Cardiac septum (tissue), 1 donor: ENCODE results near the gene ABCG2. TPM values are rescaled to one million over a fixed set of nuclear protein-coding genes. Genes with fewer than 3 reads are reported as not detected.
"Not testable (repeated sequence)": the region's sequence is repeated elsewhere in the genome, so short reads cannot be mapped to it uniquely, and the experiment has no call there.

Experiments
- DNase-seq: peaks from one replicate; pipeline ENCODE4 v3.0.0-alpha.2; 2020; ENCODE audit warnings: low spot score
- intact Hi-C: fragments of 100-400 bp; cut with DNase I; formaldehyde crosslinking; loops from one replicate; pipeline ENCODE4 v1.14.0; 2022
- total RNA-seq: library from RNA; stranded (reverse); fragmentation: NEBNext Ultra II Directional; extraction: Animal tissue kit (Norgen Biotek cat#: 25700); gene quantifications from one replicate; pipeline ENCODE4 v1.2.1, GENCODE V29; 2021
- donor health status: DM: no; HTN: no; CAD: no.

ABCG2 gene
- total RNA-seq, 1 donor from 2014 or later: 4.4 TPM

- DNase-seq: no peak
- intact Hi-C loops: no loop called here
Measured at GRCh38 chr4:88171206-88171605, 12.8 kb upstream of the ABCG2 start.

- intact Hi-C loops: no loop called here
- no peak for DNase-seq
Measured at GRCh38 chr4:88169298-88169697, 10.9 kb upstream of the ABCG2 start.

- DNase-seq: no peak
- intact Hi-C loops: no loop called here
Measured at GRCh38 chr4:88166608-88167007, 8.2 kb upstream of the ABCG2 start.

GRCh38 chr4:88163336-88163735 lies 4.9 kb upstream of the ABCG2 start:
- intact Hi-C loops: no loop called here
- no peak for DNase-seq

GRCh38 chr4:88162626-88163025 lies 4.2 kb upstream of the ABCG2 start:
- DNase-seq: no peak
- intact Hi-C loops: no loop called here

GRCh38 chr4:88159229-88159725 lies 838 bp upstream of the ABCG2 start:
- no peak for DNase-seq
- intact Hi-C loops: no loop called here

- DNase-seq: no peak
- intact Hi-C loops: no loop called here
Measured at GRCh38 chr4:88158038-88158488, 376 bp downstream of the ABCG2 start.

GRCh38 chr4:88152331-88152730 lies 6.1 kb downstream of the ABCG2 start:
- DNase-seq, intact Hi-C loops: not testable (repeated sequence)

- no peak for DNase-seq
- intact Hi-C loops: no loop called here
Measured at GRCh38 chr4:88148560-88148959, 9.9 kb downstream of the ABCG2 start.

GRCh38 chr4:88147799-88148217 lies 10.6 kb downstream of the ABCG2 start:
- DNase-seq: no peak
- intact Hi-C loops: no loop called here

- intact Hi-C loops: no loop called here
- DNase-seq: no peak
Measured at GRCh38 chr4:88146891-88147290, 11.5 kb downstream of the ABCG2 start.

- DNase-seq: no peak
- intact Hi-C loops: no loop called here
Measured at GRCh38 chr4:88144866-88145300, 13.6 kb downstream of the ABCG2 start.

GRCh38 chr4:88144048-88144447 lies 14.4 kb downstream of the ABCG2 start:
- intact Hi-C loops: no loop called here
- no peak for DNase-seq

- intact Hi-C loops: no loop called here
- no peak for DNase-seq
Measured at GRCh38 chr4:88143504-88143903, 14.9 kb downstream of the ABCG2 start.

GRCh38 chr4:88138561-88138960 lies 19.9 kb downstream of the ABCG2 start:
- intact Hi-C loops: no loop called here
- no peak for DNase-seq

GRCh38 chr4:88137112-88137511 lies 21.3 kb downstream of the ABCG2 start:
- intact Hi-C loops: no loop called here
- no peak for DNase-seq

GRCh38 chr4:88136249-88136648 lies 22.2 kb downstream of the ABCG2 start:
- intact Hi-C loops: no loop called here

GRCh38 chr4:88135356-88135663 lies 23.1 kb downstream of the ABCG2 start:
- intact Hi-C loops: no loop called here
- no peak for DNase-seq

More at GRCh38 chr4:88136249-88136648, 22.2 kb downstream of the ABCG2 start:
- no peak for DNase-seq

- no peak for DNase-seq
- intact Hi-C loops: no loop called here
Measured at GRCh38 chr4:88134536-88135355, 23.7 kb downstream of the ABCG2 start.

GRCh38 chr4:88134111-88134510 lies 24.3 kb downstream of the ABCG2 start:
- DNase-seq: no peak
- intact Hi-C loops: no loop called here

- intact Hi-C loops: no loop called here
- no peak for DNase-seq
Measured at GRCh38 chr4:88130544-88131305, 27.7 kb downstream of the ABCG2 start.
